GM18508 (cell line): ENCODE measurements around the gene MAD1L1.

Experiments used
- ATAC-seq: cut with Tn5 transposase; IDR thresholded peaks from one replicate; pipeline ENCODE4 v1.9.1; 2021; ENCODE audit warnings: moderate number of reproducible peaks; ENCODE audit not compliant: insufficient read depth, unreplicated experiment

The MAD1L1 gene

GRCh38 chr7:2055956-2056355 lies 176.8 kb downstream of the MAD1L1 start:
- no peak for ATAC-seq

GRCh38 chr7:2054927-2055326 lies 177.8 kb downstream of the MAD1L1 start:
- no peak for ATAC-seq

GRCh38 chr7:2053395-2053794 lies 179.3 kb downstream of the MAD1L1 start:
- no peak for ATAC-seq

GRCh38 chr7:2052657-2053048 lies 180.1 kb downstream of the MAD1L1 start:
- no peak for ATAC-seq

GRCh38 chr7:2051707-2052656 lies 180.8 kb downstream of the MAD1L1 start:
- ATAC-seq: no peak

- no peak for ATAC-seq
These were observed 182.3 kb downstream of the MAD1L1 start for GRCh38 chr7:2050511-2050866.

GRCh38 chr7:2049782-2050510 lies 182.8 kb downstream of the MAD1L1 start:
- ATAC-seq: no peak

GRCh38 chr7:2049111-2049781 lies 183.5 kb downstream of the MAD1L1 start:
- no peak for ATAC-seq

GRCh38 chr7:2048531-2048930 lies 184.2 kb downstream of the MAD1L1 start:
- ATAC-seq: no peak

- no peak for ATAC-seq
These were observed 184.7 kb downstream of the MAD1L1 start for GRCh38 chr7:2048006-2048405.

- ATAC-seq: no peak
These were observed 185.9 kb downstream of the MAD1L1 start for GRCh38 chr7:2046581-2047565.

GRCh38 chr7:2045559-2046405 lies 187.0 kb downstream of the MAD1L1 start:
- ATAC-seq: no peak

GRCh38 chr7:2044883-2045471 lies 187.8 kb downstream of the MAD1L1 start:
- ATAC-seq: no peak

GRCh38 chr7:2044311-2044882 lies 188.3 kb downstream of the MAD1L1 start:
- ATAC-seq: no peak

- no peak for ATAC-seq
These were observed 189.3 kb downstream of the MAD1L1 start for GRCh38 chr7:2043316-2044039.

- ATAC-seq: no peak
These were observed 190.1 kb downstream of the MAD1L1 start for GRCh38 chr7:2042650-2043049.

GRCh38 chr7:2041496-2042367 lies 191.0 kb downstream of the MAD1L1 start:
- ATAC-seq: no peak
